ENCODE data around the gene CNPY3.
"Not testable (repeated sequence)": the region's sequence is repeated elsewhere in the genome, so short reads cannot be mapped to it uniquely, and the experiment has no call there.

CNPY3 gene

DNA sequence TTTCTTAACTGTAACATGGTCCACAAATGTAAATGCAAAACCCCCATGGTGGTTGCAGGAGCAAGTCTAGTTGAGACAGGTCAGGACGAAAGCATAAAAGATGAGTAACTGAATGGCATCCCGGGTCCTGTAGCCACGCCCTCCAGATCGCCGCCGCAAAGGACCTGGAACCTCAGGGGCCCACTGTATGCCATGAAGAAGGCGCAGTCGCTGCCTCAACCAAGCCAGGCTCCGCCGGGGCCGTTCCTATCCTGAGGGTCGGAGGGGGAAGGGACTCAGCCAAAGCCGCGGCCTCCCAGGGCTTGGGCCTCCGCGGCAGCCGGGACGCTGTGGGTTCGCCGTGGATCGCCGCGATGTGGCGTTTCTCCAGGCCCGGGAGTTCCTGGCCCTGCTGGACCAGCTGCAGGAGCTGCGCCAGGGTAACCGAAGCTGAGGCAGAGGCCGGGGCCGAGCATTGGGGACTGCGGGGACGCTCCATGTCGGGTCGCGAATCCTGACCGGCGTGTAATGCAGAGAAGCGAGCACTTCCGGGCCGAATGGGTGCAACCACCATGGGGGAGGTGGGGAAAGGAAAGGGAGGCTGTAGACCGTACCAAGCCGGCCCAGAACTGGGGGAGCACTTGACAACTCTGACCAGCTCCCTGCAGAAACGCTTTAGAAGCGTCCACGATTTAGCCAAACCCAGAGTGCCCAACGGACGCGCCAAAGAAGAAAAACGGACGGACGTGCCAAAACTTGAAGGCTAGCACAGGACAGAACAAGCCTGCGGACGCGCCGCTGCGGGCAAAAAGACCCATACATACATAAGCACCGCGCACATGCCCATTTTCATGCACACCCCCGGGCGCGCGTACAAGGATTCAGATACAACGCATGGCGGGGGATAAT lies 38.7 kb upstream of the CNPY3 start:
- no peak for TF ChIP-seq CTCF (IDR thresholded peaks at IDR 0.05)
- H3K36me3 ChIP-seq (ENCODE audit: control insufficient read depth, insufficient read depth, low read length): no peaks in the 10 kb centered on the region
- peak overlapping the region; percentile 95 for H3K9ac ChIP-seq
- H2AFZ ChIP-seq: peak overlapping the region; percentile 93
- H3K79me2 ChIP-seq: no peaks in the 10 kb centered on the region
- peak overlapping the region; percentile 80 for H3K4me2 ChIP-seq (ENCODE audit: low read length)
- peak overlapping the region; percentile 95 for H3K27ac ChIP-seq
- H3K27me3 ChIP-seq (ENCODE audit: control insufficient read depth, insufficient read depth, low read length): no peaks in the 10 kb centered on the region
- no peaks in the 10 kb centered on the region for H3K9me3 ChIP-seq (ENCODE audit: control insufficient read depth, low read length)
- H3K4me1 ChIP-seq: no peaks in the 10 kb centered on the region
- H3K4me3 ChIP-seq (ENCODE audit: low read depth, low read length): peak overlapping the region; percentile 89

- Histone ChIP-seq H3K36me3 (ENCODE audit: control insufficient read depth, insufficient read depth, low read length) (no peaks in the 10 kb centered on the region), H3K9ac (peak overlapping the region; percentile 95), H3K4me3 (ENCODE audit: low read depth, low read length) (peak overlapping the region; percentile 89), H3K27me3 (ENCODE audit: control insufficient read depth, insufficient read depth, low read length) (no peaks in the 10 kb centered on the region), H3K4me2 (ENCODE audit: low read length) (peak overlapping the region; percentile 80), H2AFZ (peak overlapping the region; percentile 93), H3K4me1 (no peaks in the 10 kb centered on the region), H3K27ac (peak overlapping the region; percentile 95), H3K9me3 (ENCODE audit: control insufficient read depth, low read length) (no peaks in the 10 kb centered on the region), H3K79me2 (no peaks in the 10 kb centered on the region)
- no peak for TF ChIP-seq CTCF (IDR thresholded peaks at IDR 0.05)
Observed at GRCh38 chr6:42891199-42891722, 38.0 kb upstream of the CNPY3 start.

DNA sequence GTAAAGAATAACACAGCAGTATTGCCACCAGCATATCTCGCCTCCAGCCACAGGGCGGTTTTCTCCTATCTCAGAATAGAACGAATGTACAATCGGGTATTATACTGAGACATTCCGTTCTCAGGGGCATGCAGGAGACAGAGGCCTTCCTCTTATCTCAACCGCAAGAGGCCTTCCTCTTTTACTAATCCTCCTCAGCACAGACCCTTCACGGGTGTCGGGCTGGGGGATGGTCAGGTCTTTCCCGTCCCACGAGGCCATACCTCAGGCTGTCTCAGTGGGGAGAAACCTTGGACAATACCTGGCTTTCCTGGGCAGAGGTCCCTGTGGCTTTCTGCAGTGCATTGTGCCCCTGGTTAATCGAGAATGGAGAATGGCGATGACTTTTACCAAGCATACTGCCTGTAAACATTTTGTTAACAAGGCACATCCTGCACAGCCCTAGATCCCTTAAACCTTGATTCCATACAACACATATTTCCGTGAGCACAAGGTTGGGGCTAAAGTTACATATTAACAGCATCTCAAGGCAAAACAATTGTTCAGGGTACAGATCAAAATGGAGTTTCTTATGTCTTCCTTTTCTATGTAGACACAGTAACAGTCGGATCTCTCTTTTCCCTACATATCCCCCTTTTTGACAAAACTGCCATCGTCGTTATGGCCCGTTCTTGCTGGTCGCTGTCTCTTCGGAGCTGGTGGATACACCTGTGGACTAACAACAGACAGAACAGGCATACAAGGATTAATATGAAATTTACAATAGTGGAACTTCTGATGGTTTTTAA lies 35.0 kb upstream of the CNPY3 start:
- H3K79me2 ChIP-seq; H2AFZ ChIP-seq; H3K27ac ChIP-seq; H3K4me3 ChIP-seq (ENCODE audit: low read depth, low read length); H3K27me3 ChIP-seq (ENCODE audit: control insufficient read depth, insufficient read depth, low read length); H3K4me2 ChIP-seq (ENCODE audit: low read length); H3K9ac ChIP-seq; H3K9me3 ChIP-seq (ENCODE audit: control insufficient read depth, low read length); H3K36me3 ChIP-seq (ENCODE audit: control insufficient read depth, insufficient read depth, low read length); H3K4me1 ChIP-seq: not testable (repeated sequence)

- TF ChIP-seq CTCF (IDR thresholded peaks at IDR 0.05): no peak
- Histone ChIP-seq H3K4me3 (ENCODE audit: low read depth, low read length) (no peak overlapping the region), H2AFZ (no peak overlapping the region), H3K4me1 (peaks cover 2% of the 10 kb centered on the region), H3K9me3 (ENCODE audit: control insufficient read depth, low read length) (no peaks in the 10 kb centered on the region), H3K27me3 (ENCODE audit: control insufficient read depth, insufficient read depth, low read length) (no peaks in the 10 kb centered on the region), H3K36me3 (ENCODE audit: control insufficient read depth, insufficient read depth, low read length) (no peaks in the 10 kb centered on the region), H3K27ac (no peak overlapping the region), H3K9ac (no peak overlapping the region), H3K4me2 (ENCODE audit: low read length) (no peak overlapping the region), H3K79me2 (no peaks in the 10 kb centered on the region)
Observed at GRCh38 chr6:42896178-42896719, 33.0 kb upstream of the CNPY3 start.

GRCh38 chr6:42898891-42899361 lies 30.4 kb upstream of the CNPY3 start:
- peak; percentile 91 for TF ChIP-seq CTCF (IDR thresholded peaks at IDR 0.05)
- peak overlapping the region; percentile 33 for H2AFZ ChIP-seq
- no peaks in the 10 kb centered on the region for H3K36me3 ChIP-seq (ENCODE audit: control insufficient read depth, insufficient read depth, low read length)
- H3K79me2 ChIP-seq: no peaks in the 10 kb centered on the region
- no peak overlapping the region for H3K9ac ChIP-seq
- no peaks in the 10 kb centered on the region for H3K9me3 ChIP-seq (ENCODE audit: control insufficient read depth, low read length)
- no peaks in the 10 kb centered on the region for H3K27me3 ChIP-seq (ENCODE audit: control insufficient read depth, insufficient read depth, low read length)
- H3K4me1 ChIP-seq: peaks cover 6% of the 10 kb centered on the region
- no peak overlapping the region for H3K4me3 ChIP-seq (ENCODE audit: low read depth, low read length)
- peak overlapping the region; percentile 19 for H3K4me2 ChIP-seq (ENCODE audit: low read length)
- no peak overlapping the region for H3K27ac ChIP-seq

All from parathyroid adenoma (tissue), 2 donors.